GM12892 (cell line): Measurements from ENCODE around the gene TSKU.

ENCODE experiments used
- POLR2A ChIP-seq: IDR thresholded peaks from 2 replicates; pipeline ENCODE4 v1.6.1; 2011; ENCODE audit warnings: low read depth, low read length, control low read depth
- POLR2AphosphoS5 ChIP-seq: IDR thresholded peaks from 2 replicates; pipeline ENCODE4 v1.6.1; 2011; ENCODE audit warnings: low read depth, low read length, control low read depth
- TAF1 ChIP-seq: IDR thresholded peaks from 2 replicates; pipeline ENCODE4 v1.6.1; 2011; ENCODE audit warnings: low read depth, mild to moderate bottlenecking, control low read depth, low read length, borderline replicate concordance

DNA sequence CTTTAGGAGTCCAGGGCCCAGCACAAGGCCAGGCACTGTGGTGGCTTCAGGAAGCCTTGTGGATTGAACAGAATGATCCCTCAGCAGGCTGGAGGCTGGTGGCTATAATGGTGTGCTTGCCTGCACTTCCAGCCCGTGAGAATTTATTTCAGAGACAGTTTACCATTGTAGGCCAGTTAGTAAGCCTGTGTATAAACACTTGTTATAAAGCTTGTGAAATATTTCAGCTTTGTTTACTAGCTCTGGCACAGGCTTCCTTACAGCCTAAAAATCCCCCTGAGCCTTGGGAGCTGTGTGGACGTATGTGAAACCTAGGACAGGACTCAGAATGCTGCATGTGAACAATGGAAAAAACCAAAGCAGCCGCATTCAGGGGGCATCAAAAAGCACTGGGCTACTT is 51.0 kb downstream of the TSKU start:
- no peak for TF ChIP-seq POLR2A
- no peak for TF ChIP-seq TAF1
- no peak for TF ChIP-seq POLR2AphosphoS5
